SK-N-SH treated with all-trans-retinoic acid at 6 μM for 48 hours (cell line): ENCODE measurements around the gene LRMDA.

ENCODE experiments used
- RARB ChIP-seq: fragments of 250-450 bp; sonication (Bioruptor Pico); IDR thresholded peaks from 2 replicates; pipeline ENCODE4 v1.8.0; 2021; ENCODE audit warnings: mild to moderate bottlenecking, moderate library complexity
- SNAI2 ChIP-seq: fragments of 250-450 bp; sonication (Bioruptor Pico); IDR thresholded peaks from 2 replicates; pipeline ENCODE4 v1.5.0; 2020; ENCODE audit warnings: mild to moderate bottlenecking, moderate library complexity
- ZFP3 ChIP-seq: fragments of 250-450 bp; sonication (Bioruptor Pico); IDR thresholded peaks from 2 replicates; pipeline ENCODE4 v1.5.0; 2020; ENCODE audit warnings: mild to moderate bottlenecking, moderate library complexity
- ZNF70 ChIP-seq: fragments of 450-650 bp; formaldehyde crosslinking; IDR thresholded peaks from 2 replicates; pipeline ENCODE4 v1.5.0; 2020; ENCODE audit warnings: mild to moderate bottlenecking, moderate library complexity
- ZNF8 ChIP-seq: fragments of 450-650 bp; formaldehyde crosslinking; IDR thresholded peaks from 2 replicates; pipeline ENCODE4 v1.5.0; 2020; ENCODE audit warnings: mild to moderate bottlenecking, moderate library complexity

DNA sequence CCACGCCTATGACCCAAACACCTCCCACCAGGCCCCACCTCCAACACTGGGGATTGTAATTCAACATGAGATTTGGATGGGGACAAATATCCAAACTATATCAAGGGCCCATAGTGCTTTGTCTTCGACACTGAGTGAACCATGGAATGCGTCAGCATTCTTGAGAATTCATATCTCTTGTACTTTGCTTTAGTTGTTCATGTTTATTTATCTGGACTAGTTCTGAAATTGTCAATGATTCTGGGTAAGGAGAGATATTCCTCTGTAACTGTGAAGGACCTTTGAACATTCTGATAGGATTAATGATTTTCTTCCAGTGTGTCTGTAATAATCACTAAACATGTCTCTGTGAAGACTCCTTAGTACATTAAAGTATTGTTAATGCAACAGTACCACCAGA, 374.8 kb downstream of the LRMDA start:
- TF ChIP-seq ZFP3 (CRISPR knock-in tag) (no peak), RARB (CRISPR knock-in tag) (no peak), ZNF70 (CRISPR knock-in tag) (no peak), ZNF8 (CRISPR knock-in tag) (no peak), SNAI2 (CRISPR knock-in tag) (no peak)
